Middle frontal gyrus (tissue), 1 donor: Measurements from ENCODE around the gene HNRNPLL.
"Not testable (repeated sequence)": the region's sequence is repeated elsewhere in the genome, so short reads cannot be mapped to it uniquely, and the experiment has no call there.

Experiments
- DNase-seq: peaks from one replicate; pipeline ENCODE4 v3.0.0-alpha.2; 2015; ENCODE audit warnings: low spot score; ENCODE audit errors: extremely low spot score

Gene HNRNPLL

GRCh38 chr2:38554973-38555595, 47.6 kb downstream of the HNRNPLL start:
- DNase-seq, result no peak

- no peak for DNase-seq
Observed at GRCh38 chr2:38553554-38553953, 49.2 kb downstream of the HNRNPLL start.

GRCh38 chr2:38552259-38552658, 50.5 kb downstream of the HNRNPLL start:
- no peak for DNase-seq

- DNase-seq, result no peak
Observed at GRCh38 chr2:38551746-38552145, 51.0 kb downstream of the HNRNPLL start.

GRCh38 chr2:38551171-38551570, 51.6 kb downstream of the HNRNPLL start:
- no peak for DNase-seq

- DNase-seq, result no peak
Observed at GRCh38 chr2:38549851-38550250, 52.9 kb downstream of the HNRNPLL start.

GRCh38 chr2:38549071-38549704, 53.5 kb downstream of the HNRNPLL start:
- no peak for DNase-seq

- DNase-seq, result no peak
Observed at GRCh38 chr2:38547791-38548190, 54.9 kb downstream of the HNRNPLL start.

- DNase-seq, result no peak
Observed at GRCh38 chr2:38546585-38546984, 56.1 kb downstream of the HNRNPLL start.

- DNase-seq, result no peak
Observed at GRCh38 chr2:38546064-38546463, 56.7 kb downstream of the HNRNPLL start.

- not testable (repeated sequence) for DNase-seq
Observed at GRCh38 chr2:38542248-38542631, 60.5 kb downstream of the HNRNPLL start.

GRCh38 chr2:38540580-38541286, 62.0 kb downstream of the HNRNPLL start:
- DNase-seq, result no peak

- no peak for DNase-seq
Observed at GRCh38 chr2:38539086-38539485, 63.6 kb downstream of the HNRNPLL start.

- no peak for DNase-seq
Observed at GRCh38 chr2:38537937-38538525, 64.7 kb downstream of the HNRNPLL start.

GRCh38 chr2:38537296-38537695, 65.4 kb downstream of the HNRNPLL start:
- DNase-seq, result not testable (repeated sequence)

GRCh38 chr2:38535744-38536506, 66.8 kb downstream of the HNRNPLL start:
- peak; percentile 48 for DNase-seq

GRCh38 chr2:38535404-38535743, 67.4 kb downstream of the HNRNPLL start:
- no peak for DNase-seq

- DNase-seq, result no peak
Observed at GRCh38 chr2:38534746-38535403, 67.9 kb downstream of the HNRNPLL start.

GRCh38 chr2:38533757-38534545, 68.8 kb downstream of the HNRNPLL start:
- DNase-seq, result no peak

- no peak for DNase-seq
Observed at GRCh38 chr2:38533180-38533579, 69.5 kb downstream of the HNRNPLL start.
